GM19468 (cell line): ENCODE results near the gene TMEM242.

ENCODE experiments used
- ATAC-seq: cut with Tn5 transposase; IDR thresholded peaks from one replicate; pipeline ENCODE4 v1.9.1; 2021; ENCODE audit warnings: mild to moderate bottlenecking, moderate library complexity, moderate number of reproducible peaks; ENCODE audit not compliant: unreplicated experiment; ENCODE audit errors: extremely low read depth

Gene TMEM242

GRCh38 chr6:157258878-157259277 is 64.4 kb downstream of the TMEM242 start:
- ATAC-seq, result no peak

- no peak for ATAC-seq
These were observed 68.2 kb downstream of the TMEM242 start for GRCh38 chr6:157255079-157255478.

- ATAC-seq, result no peak
These were observed 68.8 kb downstream of the TMEM242 start for GRCh38 chr6:157254538-157254937.

GRCh38 chr6:157253699-157254098 is 69.6 kb downstream of the TMEM242 start:
- no peak for ATAC-seq

- ATAC-seq, result no peak
These were observed 70.3 kb downstream of the TMEM242 start for GRCh38 chr6:157253017-157253416.

DNA sequence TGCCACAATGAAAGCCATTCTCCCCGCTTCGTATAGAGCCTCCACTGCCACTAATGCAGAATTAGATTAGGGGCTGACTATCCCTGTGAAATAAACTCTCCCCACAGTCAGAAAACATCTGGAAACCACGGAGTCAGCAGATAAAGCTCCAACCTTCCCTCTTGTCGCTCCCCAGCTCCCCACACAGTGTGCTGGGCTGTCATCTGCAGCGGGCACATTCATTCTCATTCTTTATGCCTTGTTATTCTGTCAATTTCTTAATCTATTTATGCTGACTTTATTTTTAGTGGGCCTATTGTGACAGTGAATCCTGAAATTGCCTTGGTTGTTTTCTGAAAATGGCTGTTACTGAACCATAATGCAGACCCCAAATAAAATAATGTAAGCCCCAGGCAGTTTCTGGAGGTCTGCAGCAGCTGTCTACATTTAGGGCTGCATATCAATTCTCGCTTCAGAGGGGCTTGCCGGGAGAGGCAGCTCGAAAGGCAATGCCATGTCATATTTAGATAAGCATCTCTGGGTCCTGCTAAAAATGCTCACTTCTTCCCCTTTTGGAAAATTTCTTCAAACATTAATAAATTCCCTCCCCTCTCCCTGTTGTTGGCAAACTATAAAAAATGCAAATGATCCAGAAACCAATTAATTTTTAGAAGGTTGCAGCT is 71.6 kb downstream of the TMEM242 start:
- ATAC-seq, result no peak

- ATAC-seq, result no peak
These were observed 73.5 kb downstream of the TMEM242 start for GRCh38 chr6:157249826-157250225.

GRCh38 chr6:157248264-157248663 is 75.1 kb downstream of the TMEM242 start:
- no peak for ATAC-seq

DNA sequence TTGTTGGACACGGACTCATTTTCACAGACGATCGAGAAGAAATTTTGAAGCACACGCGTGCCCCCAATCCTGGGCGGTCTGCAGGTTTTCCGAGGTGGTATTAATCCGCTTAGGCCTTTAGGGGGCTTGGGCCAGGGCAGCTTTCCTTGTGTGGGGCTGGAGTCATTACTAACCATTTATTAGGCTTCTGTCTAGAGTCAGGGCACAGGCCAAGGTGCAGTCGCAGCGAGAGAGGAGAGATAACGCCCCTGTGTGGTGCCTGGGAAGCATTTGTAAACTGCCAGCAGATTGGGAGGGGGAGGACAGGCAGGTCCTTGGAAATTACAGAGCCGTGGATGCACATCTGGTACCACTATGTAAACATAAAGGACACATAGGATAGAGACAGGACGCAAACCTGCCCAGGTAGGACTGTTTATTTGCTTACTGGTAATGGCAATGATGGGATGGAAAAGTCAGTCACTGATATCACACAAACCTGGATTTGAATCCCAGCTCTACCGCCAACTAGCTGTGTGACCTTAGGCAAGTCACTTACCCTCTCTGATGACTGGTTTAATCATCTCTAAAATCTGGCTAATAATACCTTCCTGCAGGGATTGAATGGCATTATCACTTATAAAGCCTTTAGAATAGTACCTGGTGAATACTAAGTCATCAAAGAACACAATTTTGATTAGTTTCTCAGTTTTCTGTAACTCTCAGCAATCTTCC is 76.4 kb downstream of the TMEM242 start:
- ATAC-seq, result no peak

GRCh38 chr6:157246048-157246630 is 77.2 kb downstream of the TMEM242 start:
- no peak for ATAC-seq

GRCh38 chr6:157245436-157245835 is 77.9 kb downstream of the TMEM242 start:
- ATAC-seq, result no peak

DNA sequence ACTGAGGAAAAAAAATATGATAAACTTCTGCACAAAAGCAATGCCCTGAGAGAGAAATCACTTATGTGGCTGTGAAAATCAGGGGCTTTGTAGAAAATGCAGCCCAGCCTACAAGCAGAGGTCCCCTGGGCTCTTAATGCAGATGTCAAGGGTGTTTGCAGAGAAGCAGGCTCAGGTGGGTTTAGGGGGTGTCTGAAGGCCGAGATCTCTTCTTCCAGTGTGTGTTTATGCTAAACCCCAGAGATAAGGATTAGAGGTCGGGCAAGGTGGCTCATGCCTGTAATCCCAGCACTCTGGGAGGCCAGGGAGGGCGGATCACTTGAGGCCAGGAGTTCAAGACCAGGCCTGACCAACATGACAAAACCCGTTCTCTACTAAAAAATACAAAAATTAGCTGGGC is 78.5 kb downstream of the TMEM242 start:
- ATAC-seq, result no peak

DNA sequence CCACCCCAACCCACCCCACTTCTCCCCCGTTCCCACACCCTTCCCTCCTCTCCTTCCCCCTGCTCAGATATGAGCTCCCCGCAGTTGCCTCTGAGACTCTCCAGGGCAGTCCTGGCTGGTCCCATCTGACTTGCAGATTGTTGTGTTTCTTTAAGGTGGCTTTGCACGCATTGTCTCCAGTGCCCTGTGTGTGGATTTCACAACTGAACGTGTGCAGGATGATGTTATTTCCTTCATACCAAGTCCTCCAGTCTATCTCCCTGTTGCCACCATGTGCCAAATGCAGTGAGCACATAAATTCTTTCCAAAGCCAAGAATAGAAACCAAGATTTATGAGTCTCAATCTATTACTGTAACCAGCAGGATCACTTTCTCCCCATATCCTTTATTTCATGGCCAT is 79.1 kb downstream of the TMEM242 start:
- ATAC-seq, result no peak

DNA sequence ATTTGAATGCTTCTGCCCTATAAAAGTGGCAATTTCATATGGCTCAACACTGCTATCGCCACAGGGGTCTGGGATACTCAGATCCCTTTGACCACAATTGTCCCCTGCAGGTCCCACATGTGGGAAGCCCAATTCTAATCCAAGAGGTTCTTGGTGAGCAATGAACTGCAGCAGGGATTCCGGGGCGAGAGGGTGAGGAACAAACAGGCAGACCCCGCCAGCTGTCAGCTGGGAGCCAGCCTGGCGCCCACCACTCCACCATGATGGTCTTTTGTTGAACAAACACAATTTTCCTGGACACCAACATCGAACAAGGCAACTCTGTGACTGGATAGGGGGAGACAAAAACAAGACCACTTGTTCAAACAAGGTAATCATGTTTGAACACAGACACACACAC is 80.5 kb downstream of the TMEM242 start:
- ATAC-seq, result no peak

DNA sequence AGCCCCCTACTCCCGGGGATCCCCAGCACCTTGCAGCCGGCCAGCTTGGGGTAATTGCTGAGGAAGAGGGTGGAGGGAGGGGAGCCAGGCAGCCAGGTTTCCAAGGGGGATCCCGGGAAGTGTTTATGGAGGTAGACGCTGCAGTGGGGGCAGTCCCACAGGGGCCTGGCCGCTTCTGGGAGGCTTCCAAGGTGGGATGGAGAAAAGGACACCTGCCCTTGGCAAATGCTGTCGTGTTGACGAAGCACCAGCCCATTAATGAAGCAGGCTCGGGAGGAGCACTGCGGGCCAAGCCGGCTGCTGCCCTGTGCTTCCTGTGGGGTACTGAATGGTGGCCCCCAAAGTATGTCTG is 82.4 kb downstream of the TMEM242 start:
- no peak for ATAC-seq

- no peak for ATAC-seq
These were observed 83.0 kb downstream of the TMEM242 start for GRCh38 chr6:157240059-157240959.

- no peak for ATAC-seq
These were observed 83.7 kb downstream of the TMEM242 start for GRCh38 chr6:157239671-157240058.
